ENCODE measurements around the gene PCNX2. TPM values are rescaled to one million over a fixed set of nuclear protein-coding genes. Genes with fewer than 3 reads are reported as not detected.

The PCNX2 gene
- polyA plus RNA-seq, 3 donors, result 0.29 to 7.9 (median 0.62) TPM

DNA sequence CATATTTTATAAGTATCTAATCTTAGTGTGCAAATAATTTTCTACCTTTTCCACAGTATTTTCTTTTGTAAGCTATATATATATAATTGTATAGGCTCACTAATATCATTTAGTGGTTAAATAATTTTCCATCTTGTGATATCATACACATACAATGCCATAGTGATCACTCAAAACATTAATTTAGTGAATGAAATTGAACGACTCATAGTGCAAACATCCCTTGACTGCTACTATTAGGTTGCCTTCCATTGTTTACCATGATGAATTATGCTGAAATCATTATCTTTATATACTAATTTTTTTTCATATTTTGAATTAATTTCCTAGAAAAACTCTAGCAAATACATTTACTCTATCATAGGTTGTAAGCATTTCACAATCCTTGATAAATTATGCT lies 127.1 kb downstream of the PCNX2 start:
- H3K9me3 Mint-ChIP-seq, result peaks cover 0 to 9% (median 4%) of the 10 kb centered on the region in 7 donors
- Histone ChIP-seq H3K9ac (ENCODE audit: insufficient read depth, low read length, poor library complexity, severe bottlenecking) (no peak overlapping the region), H3K4me2 (replicated peaks; ENCODE audit: extremely low read depth, low read length, poor library complexity, severe bottlenecking) (no peak overlapping the region), H3K36me3 (replicated peaks in 1 of 2; ENCODE audit: control insufficient read depth in 1 of 2, insufficient read depth in 2 of 2, low read length in 2 of 2) (peaks cover 0 to 6% of the 10 kb centered on the region in 2 donors), H3K27ac (ENCODE audit: low read depth in 1 of 2, low read length in 2 of 2) (no peak overlapping the region), H4K20me1 (ENCODE audit: insufficient read depth, low read length) (no peaks in the 10 kb centered on the region), H3K79me2 (ENCODE audit: insufficient read depth, low read length) (no peaks in the 10 kb centered on the region), H3K4me1 (ENCODE audit: control insufficient read depth in 1 of 2, insufficient read depth in 2 of 2, low read length in 2 of 2) (no peaks in the 10 kb centered on the region), H3K9me3 (replicated peaks in 1 of 2; ENCODE audit: control insufficient read depth in 1 of 2, insufficient read depth in 1 of 2, low read length in 2 of 2) (peaks cover 3 to 4% of the 10 kb centered on the region in 2 donors), H2AFZ (ENCODE audit: insufficient read depth, low read depth, low read length, poor library complexity, severe bottlenecking) (no peak overlapping the region), H3K4me3 (replicated peaks in 1 of 3; ENCODE audit: low read depth in 2 of 3, low read length in 3 of 3) (no peak overlapping the region), H3K27me3 (ENCODE audit: control insufficient read depth in 2 of 2, insufficient read depth in 2 of 2, low read length in 2 of 2) (no peaks in the 10 kb centered on the region)
- H3K4me1 Mint-ChIP-seq, result no peaks in the 10 kb centered on the region
- H3K4me3 Mint-ChIP-seq, result no peak overlapping the region
- intact Hi-C loops (cut with micrococcal nuclease), result no loop called here
- DNase-seq, result no peak
- TF ChIP-seq, protein P1, sequence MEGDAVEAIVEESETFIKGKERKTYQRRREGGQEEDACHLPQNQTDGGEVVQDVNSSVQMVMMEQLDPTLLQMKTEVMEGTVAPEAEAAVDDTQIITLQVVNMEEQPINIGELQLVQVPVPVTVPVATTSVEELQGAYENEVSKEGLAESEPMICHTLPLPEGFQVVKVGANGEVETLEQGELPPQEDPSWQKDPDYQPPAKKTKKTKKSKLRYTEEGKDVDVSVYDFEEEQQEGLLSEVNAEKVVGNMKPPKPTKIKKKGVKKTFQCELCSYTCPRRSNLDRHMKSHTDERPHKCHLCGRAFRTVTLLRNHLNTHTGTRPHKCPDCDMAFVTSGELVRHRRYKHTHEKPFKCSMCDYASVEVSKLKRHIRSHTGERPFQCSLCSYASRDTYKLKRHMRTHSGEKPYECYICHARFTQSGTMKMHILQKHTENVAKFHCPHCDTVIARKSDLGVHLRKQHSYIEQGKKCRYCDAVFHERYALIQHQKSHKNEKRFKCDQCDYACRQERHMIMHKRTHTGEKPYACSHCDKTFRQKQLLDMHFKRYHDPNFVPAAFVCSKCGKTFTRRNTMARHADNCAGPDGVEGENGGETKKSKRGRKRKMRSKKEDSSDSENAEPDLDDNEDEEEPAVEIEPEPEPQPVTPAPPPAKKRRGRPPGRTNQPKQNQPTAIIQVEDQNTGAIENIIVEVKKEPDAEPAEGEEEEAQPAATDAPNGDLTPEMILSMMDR (IDR thresholded peaks at IDR 0.05), result no peak
- no peak overlapping the region for H3K27ac Mint-ChIP-seq
- no CpG with 5 or more reads among the region's 1 CpG for WGBS (ENCODE audit: insufficient coverage)
- no peaks in the 10 kb centered on the region for H3K27me3 Mint-ChIP-seq (ENCODE audit: low read depth in 3 of 3)
- H3K36me3 Mint-ChIP-seq, result peaks cover 14 to 24% of the 10 kb centered on the region in 2 donors

GRCh38 chr1:233166896-233167295 lies 128.6 kb downstream of the PCNX2 start:
- Mint-ChIP-seq H3K9me3 (peaks cover 0 to 7% (median 4%) of the 10 kb centered on the region in 7 donors), H3K27me3 (ENCODE audit: low read depth in 3 of 3) (no peaks in the 10 kb centered on the region), H3K27ac (no peak overlapping the region), H3K4me3 (no peak overlapping the region), H3K36me3 (peaks cover 10 to 12% of the 10 kb centered on the region in 2 donors), H3K4me1 (no peaks in the 10 kb centered on the region)
- no peak overlapping the region for H3K4me3 ChIP-seq (replicated peaks in 1 of 3; ENCODE audit: low read depth in 2 of 3, low read length in 3 of 3)
- H3K36me3 ChIP-seq (replicated peaks in 1 of 2; ENCODE audit: control insufficient read depth in 1 of 2, insufficient read depth in 2 of 2, low read length in 2 of 2), result peaks cover 0 to 6% of the 10 kb centered on the region in 2 donors
- no peaks in the 10 kb centered on the region for H3K27me3 ChIP-seq (ENCODE audit: control insufficient read depth in 2 of 2, insufficient read depth in 2 of 2, low read length in 2 of 2)
- peaks cover 0 to 4% of the 10 kb centered on the region in 2 donors for H3K9me3 ChIP-seq (replicated peaks in 1 of 2; ENCODE audit: control insufficient read depth in 1 of 2, insufficient read depth in 1 of 2, low read length in 2 of 2)
- H3K4me2 ChIP-seq (replicated peaks; ENCODE audit: extremely low read depth, low read length, poor library complexity, severe bottlenecking), result no peak overlapping the region
- no peak overlapping the region for H2AFZ ChIP-seq (ENCODE audit: insufficient read depth, low read depth, low read length, poor library complexity, severe bottlenecking)
- H4K20me1 ChIP-seq (ENCODE audit: insufficient read depth, low read length), result no peaks in the 10 kb centered on the region
- no peaks in the 10 kb centered on the region for H3K4me1 ChIP-seq (ENCODE audit: control insufficient read depth in 1 of 2, insufficient read depth in 2 of 2, low read length in 2 of 2)
- intact Hi-C loops (cut with micrococcal nuclease), result no loop called here
- H3K79me2 ChIP-seq (ENCODE audit: insufficient read depth, low read length), result no peaks in the 10 kb centered on the region
- TF ChIP-seq, protein P1 (IDR thresholded peaks at IDR 0.05), result no peak
- 0% methylated on average over 2 of the region's 4 CpGs for WGBS (ENCODE audit: insufficient coverage)
- DNase-seq, result no peak
- H3K9ac ChIP-seq (ENCODE audit: insufficient read depth, low read length, poor library complexity, severe bottlenecking), result no peak overlapping the region
- no peak overlapping the region for H3K27ac ChIP-seq (ENCODE audit: low read depth in 1 of 2, low read length in 2 of 2)

Measured in CD14-positive monocyte (primary cell).